GM18951 (cell line): Measurements from ENCODE around the gene KLRK1.
"Not testable (repeated sequence)": the region's sequence is repeated elsewhere in the genome, so short reads cannot be mapped to it uniquely, and the experiment has no call there.

Experiments
- POLR2A ChIP-seq: IDR thresholded peaks from 4 replicates; pipeline ENCODE4 v1.6.1; 2011; ENCODE audit warnings: mild to moderate bottlenecking; ENCODE audit not compliant: insufficient read length, insufficient read depth; ENCODE audit errors: extremely low read depth
- in situ Hi-C: fragments of 300-500 bp; cut with MboI; formaldehyde crosslinking; loops from one replicate; pipeline ENCODE4 v1.12.0; 2022; ENCODE audit warnings: low sequenced_read_pairs, mixed read lengths, inconsistent platforms; ENCODE audit not compliant: unreplicated experiment

The KLRK1 gene

DNA sequence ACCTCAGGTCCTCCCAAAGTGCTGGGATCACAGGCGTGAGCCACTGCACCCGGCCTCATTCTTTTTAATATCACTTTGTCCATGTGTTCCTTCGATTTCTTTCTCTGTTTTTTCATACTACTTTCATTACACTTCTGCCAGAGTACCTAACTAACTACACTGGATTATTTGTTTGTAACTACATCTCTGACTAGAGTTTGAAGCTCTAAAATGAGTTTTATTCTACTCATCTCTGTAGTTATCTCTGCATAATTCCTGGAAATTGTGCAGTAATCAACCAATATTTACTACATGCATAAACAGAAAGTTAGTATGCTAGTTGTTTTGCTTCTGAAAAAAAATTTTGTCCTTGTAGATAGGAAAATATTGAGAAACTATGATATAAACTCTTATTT, 15.2 kb downstream of the KLRK1 start:
- no peak for TF ChIP-seq POLR2A
- in situ Hi-C loops = no loop called here

DNA sequence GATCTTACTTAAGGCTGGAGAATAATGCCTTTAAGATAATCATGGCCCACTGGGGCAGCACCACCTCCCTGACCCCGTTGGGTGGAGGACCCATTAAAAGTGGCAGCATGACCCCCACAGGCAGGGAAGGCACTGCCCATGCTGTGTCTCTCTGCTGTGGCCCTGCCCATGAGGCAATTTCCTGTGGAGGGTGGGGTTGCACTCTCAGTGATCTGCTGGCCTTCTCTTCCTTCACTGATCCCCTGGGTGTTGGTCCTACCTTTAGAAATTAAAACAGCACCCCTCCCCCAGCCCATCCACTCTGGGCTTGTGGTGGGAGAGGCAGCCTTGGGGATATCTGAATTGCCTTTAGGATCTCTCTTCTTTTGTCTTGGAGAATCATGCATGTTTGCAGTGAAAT, 17.3 kb downstream of the KLRK1 start:
- no peak for TF ChIP-seq POLR2A
- in situ Hi-C loops = no loop called here

DNA sequence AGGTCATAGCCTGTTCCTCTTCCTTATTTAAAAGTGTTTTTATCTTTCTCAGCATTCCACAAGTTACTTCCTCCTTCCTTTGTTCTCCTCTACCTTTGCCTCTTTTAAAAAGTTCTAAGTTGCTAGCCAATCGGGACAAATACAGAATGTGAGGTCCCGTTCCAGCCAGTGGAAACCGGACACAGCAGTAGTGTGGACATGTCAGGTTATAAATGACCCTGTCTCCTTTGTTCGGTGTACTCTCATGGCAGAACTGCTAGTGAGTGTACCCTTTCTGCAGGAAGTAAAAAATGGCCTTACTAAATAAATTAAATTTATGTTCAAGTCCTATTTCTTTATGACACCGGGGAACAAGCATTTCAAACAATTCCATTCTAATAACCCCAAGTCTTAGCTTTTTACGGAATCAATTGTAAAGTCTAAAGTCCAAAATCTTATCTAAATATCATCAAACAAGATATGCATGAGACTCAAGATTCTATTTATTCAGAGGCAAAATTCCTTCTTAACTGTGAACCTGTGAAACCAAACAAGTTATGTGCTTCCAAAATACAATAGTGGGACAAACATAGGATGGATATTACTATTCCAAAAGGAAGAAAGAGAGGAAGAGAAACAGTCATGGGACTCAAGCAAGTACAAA, 17.8 kb downstream of the KLRK1 start:
- in situ Hi-C loops = not testable (repeated sequence)

DNA sequence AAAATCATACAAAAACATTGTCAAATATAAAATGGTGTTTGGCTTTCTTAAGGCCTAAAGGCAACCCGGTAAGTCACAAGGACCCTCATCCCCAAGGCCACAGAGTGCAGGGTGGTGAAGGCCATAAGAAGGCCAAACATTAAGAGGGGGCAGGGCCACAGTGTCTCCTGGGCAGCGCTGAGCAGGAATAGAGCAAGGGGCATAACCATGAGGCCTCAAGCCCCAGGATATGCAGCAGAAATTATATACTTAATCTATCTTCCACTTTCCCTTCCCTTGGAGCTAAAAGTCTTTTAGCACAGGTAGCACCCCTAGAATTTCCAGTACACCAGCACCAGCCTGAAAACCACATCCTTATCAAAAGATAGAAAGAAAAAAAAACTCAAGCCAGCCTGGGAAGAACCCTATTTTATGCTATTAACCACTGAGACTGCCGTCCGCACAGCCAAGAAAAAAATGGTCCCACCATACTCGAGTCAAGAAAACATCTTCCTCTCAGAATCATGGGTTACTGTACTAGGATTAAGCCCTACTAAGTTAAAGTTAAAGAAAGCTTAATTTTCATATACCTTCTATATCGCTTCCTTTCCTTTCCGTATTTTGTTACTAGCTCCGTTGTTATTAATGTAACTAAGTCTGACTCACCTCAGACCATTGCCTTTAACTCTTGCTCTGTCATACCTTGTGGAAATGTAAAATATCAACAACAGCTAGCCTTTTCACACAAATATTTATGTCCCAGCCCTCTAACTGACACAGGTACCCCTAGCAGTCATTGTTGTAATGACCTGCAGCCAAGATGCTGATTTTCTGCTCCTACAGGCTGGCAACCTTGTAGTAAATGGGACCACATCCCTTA, 20.1 kb downstream of the KLRK1 start:
- in situ Hi-C loops = no loop called here
- no peak for TF ChIP-seq POLR2A

DNA sequence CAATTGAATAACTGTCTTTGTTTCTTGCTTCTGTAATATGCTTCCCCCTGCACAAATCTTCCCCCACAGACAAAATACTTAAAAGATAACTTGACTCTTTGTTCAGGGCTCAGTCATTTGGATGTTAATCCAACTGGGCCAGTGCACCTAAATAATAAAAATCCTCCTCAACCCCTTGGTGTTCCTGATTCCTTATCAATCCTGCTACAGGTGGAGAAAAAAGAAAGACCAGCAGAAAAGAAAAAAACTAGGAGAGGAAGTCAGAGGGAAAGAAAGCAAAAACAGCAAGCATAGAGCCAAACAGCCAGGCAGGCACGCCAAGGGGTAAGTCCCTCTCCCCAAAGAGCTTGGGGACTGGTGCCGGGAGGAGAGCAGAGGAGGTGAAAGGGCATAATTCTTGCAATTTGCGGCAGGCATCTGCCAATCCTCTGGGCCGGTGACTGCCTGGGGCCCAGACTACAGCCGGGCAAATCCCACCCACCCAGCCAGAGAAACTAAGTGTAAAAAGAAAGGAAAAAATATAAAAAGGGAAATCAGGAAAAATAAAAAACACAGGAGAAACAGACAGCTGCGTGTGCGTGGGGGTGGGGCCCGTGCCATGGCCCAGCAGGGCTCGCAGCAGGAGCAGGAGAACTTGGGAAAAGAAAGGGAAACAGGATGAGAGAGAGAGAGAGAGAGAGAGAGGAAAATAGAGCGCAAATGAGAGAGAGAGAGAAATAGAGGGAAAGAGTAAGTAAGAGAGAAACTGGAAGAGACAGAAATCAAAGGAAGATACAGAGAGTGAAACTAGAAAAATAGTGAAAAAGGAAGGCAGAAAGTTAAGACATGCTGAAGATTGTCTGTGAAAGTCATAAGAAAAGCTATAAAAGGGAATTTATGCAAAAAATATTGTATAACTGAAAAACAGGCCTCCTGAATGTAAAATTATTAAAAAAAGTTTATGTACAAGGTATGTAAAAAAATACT, 21.4 kb downstream of the KLRK1 start:
- in situ Hi-C loops = no loop called here
- TF ChIP-seq POLR2A = no peak

DNA sequence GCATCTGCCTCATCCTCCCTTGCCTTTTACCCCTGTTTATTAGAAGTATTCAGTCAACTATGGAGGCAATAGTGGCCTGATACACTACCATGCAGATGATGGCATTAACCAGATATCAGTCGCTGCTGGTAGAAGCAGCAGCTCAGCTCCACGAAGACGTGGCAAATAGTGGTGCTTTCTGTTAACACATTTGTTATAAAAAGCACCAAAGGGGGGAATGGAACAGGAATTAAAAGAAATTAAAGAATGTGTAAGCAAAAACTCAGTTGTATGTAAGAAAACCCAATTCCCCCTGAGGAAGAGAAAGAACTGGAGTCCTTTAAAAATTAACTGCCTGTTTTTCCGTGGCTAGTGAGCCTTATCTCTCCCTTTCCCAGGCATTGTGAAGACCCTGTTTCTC, 22.1 kb downstream of the KLRK1 start:
- in situ Hi-C loops = not testable (repeated sequence)

DNA sequence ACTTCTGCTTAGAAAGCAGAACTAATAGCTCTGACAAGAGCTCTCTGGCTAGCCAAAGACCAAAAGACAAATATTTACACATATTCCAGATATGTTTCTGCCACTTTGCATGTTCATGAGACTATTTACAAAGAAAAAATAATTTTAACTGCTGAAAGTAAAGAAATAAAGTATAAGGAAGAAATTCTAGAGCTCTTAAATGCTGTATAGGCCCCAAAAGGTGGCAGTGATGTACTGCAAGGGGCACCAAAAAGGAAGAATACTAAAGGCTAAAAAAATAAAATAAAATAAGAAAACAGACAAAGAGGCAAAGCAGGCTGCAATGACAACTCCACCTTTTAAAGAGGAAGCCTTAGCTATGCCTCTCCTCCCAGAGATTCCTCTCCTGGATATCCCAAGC, 23.0 kb downstream of the KLRK1 start:
- TF ChIP-seq POLR2A = no peak
- in situ Hi-C loops = no loop called here

DNA sequence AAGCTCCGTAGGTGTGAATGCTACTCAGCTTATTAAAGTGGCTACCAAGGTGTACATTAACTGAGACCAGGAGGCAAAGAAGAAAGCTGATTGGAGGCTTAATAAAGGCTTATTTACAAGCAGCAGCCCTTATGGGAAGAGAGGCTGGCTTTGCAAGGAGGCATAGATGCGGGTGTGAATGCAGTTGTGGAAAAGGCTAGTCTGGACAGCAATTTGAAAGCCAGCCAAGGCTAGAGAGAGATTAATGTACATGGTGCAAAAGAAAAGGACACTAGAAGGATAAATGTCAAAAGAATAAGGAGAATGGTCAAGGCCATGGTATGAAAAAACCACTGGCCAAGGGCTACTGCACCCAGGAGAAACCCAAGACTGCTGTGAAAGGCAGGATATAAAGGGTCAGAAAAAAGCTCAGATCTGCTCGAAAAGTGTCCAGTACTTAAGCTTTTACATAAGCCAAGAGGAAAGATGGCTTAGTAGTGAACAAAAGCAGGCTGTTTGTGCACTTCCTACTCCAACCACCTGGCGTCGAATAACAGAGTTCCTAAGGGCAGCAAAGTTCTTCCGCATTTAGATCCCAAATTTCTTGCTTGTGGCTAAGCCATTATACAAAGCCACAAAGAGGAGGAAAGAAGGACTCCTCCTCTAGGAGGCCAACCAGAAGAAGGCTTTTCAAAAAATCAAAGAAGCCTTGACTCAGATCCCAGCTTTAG, 24.0 kb downstream of the KLRK1 start:
- in situ Hi-C loops = no loop called here
- no peak for TF ChIP-seq POLR2A

DNA sequence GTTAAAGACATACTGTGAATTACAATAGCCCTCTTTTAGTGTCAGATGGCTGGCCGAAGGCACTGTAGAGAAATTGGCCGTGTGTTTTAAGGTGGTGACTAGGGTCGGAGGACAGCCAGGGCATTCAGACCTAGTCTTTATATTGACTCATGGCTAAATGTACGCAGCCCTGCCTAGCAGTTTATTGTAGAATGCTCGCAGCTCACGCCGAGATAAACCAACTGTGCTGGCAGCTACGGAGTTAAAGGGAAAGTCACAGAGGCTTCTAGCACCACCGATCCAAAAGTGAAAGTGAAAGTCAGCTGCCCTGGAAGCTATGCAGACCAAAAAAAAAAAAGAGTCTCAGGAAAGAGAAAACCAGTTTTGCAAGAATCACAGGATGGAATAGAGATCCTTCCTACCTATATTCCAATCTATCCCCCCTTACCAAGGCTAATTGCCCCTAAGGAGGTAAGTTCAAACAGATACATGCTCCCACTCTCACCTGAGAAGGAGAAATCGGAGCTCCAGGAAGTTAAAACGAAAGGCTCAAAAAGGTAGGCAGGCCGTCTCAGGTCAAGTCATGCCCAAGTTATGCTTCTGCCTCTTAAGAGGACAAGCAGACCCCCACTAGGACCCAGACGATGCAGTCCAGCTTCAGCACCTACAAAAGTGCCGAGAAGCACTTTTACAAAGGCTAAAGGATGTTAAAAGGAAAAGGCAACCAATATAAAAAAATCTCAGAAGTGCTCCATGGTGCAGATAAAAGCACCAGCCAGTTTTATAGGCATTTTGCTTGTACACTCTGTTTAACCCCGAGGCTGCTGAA, 24.8 kb downstream of the KLRK1 start:
- no peak for TF ChIP-seq POLR2A
- in situ Hi-C loops = no loop called here

DNA sequence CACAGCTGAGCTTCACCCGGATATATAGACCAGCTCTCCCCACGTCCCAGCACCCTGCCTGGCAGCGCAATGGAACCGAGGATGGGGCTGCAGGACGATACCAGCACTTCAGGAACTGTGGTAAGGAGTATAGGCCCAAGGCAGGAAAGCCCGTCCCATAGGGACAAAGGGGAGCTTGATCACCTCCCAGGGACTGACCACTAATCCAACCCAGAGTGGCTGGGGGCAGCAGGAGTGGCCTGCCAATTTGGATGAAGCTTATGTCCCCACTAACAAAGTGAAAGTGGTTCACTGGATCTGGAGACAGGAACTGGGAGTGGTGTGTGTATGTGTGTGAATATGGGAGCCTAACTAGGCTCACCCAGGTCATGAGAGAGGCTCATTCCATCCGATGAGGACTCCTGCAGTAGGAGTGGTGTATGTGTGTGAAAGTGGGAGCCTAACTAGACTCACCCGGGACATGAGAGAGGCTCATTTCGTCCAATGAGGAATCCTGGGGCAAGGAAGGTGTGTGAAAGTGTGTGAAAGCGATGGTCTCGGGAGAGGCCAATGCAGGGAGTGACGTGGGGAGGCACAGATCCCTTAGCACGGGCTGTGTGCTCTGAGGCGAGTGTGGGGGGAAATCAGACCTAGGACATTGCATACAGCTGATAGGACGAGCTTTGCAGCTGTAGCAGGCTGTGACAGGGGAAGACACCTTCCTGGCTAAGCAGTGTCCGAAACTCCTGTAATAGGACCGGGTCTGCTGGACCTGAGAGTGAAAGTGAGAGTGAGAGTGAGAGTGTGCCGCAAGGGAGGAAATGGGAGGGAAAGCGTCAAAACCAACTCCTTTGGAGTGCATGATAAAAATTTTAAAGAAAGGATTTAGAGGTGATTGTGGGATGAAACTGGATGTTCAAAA, 25.7 kb downstream of the KLRK1 start:
- no peak for TF ChIP-seq POLR2A
- in situ Hi-C loops = no loop called here

DNA sequence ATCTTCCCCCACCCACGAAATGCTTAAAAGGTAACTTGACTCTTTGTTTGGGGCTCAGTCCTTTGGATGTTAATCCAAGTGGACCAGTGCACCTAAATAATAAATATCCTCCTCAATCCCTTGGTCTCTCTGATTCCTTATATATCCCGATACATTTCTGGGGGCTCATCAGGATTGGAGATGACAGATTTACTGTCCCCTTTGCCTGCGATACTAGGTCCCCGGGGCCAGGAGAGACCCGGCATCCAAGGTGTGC, 26.3 kb downstream of the KLRK1 start:
- no peak for TF ChIP-seq POLR2A
- in situ Hi-C loops = no loop called here
